CD4-positive, alpha-beta T cell treated with Interleukin-4 for 4 hours (primary cell): Measurements from ENCODE around the gene KIF3C.
"Not testable (repeated sequence)": the region's sequence is repeated elsewhere in the genome, so short reads cannot be mapped to it uniquely, and the experiment has no call there.

Source experiments
- DNase-seq: peaks from one replicate; pipeline ENCODE4 v3.0.0-alpha.2; 2020

KIF3C gene

GRCh38 chr2:25913696-25913973, 68.7 kb downstream of the KIF3C start:
- DNase-seq, result not testable (repeated sequence)

GRCh38 chr2:25912851-25913695, 69.2 kb downstream of the KIF3C start:
- no peak for DNase-seq

- not testable (repeated sequence) for DNase-seq
Measured at GRCh38 chr2:25909574-25909973, 72.7 kb downstream of the KIF3C start.

- no peak for DNase-seq
Measured at GRCh38 chr2:25905126-25905525, 77.2 kb downstream of the KIF3C start.

GRCh38 chr2:25903216-25903776, 79.0 kb downstream of the KIF3C start:
- no peak for DNase-seq

- DNase-seq, result no peak
Measured at GRCh38 chr2:25899404-25899970, 82.8 kb downstream of the KIF3C start.

- DNase-seq, result no peak
Measured at GRCh38 chr2:25897506-25897905, 84.8 kb downstream of the KIF3C start.

GRCh38 chr2:25896308-25896707, 86.0 kb downstream of the KIF3C start:
- not testable (repeated sequence) for DNase-seq

GRCh38 chr2:25895610-25896009, 86.7 kb downstream of the KIF3C start:
- no peak for DNase-seq

GRCh38 chr2:25895018-25895417, 87.3 kb downstream of the KIF3C start:
- DNase-seq, result no peak

GRCh38 chr2:25894135-25894830, 88.0 kb downstream of the KIF3C start:
- DNase-seq, result no peak

GRCh38 chr2:25891672-25892071, 90.6 kb downstream of the KIF3C start:
- no peak for DNase-seq

GRCh38 chr2:25887624-25888242, 94.6 kb downstream of the KIF3C start:
- no peak for DNase-seq

- no peak for DNase-seq
Measured at GRCh38 chr2:25885933-25886332, 96.4 kb downstream of the KIF3C start.

- no peak for DNase-seq
Measured at GRCh38 chr2:25881764-25882163, 100.5 kb downstream of the KIF3C start.

- DNase-seq, result no peak
Measured at GRCh38 chr2:25879133-25879730, 103.1 kb downstream of the KIF3C start.

GRCh38 chr2:25878361-25879132, 103.8 kb downstream of the KIF3C start, which contains the start of gene ASXL2:
Gene ASXL2 (minus strand): TSS chr2:25878487. CDS start chr2:25878222, 265 bp downstream.
- peak; percentile 98 for DNase-seq

GRCh38 chr2:25877431-25878360, 104.6 kb downstream of the KIF3C start:
- peak; percentile 63 for DNase-seq
